M059J (cell line): Measurements from ENCODE around the gene KIF16B. TPM values are rescaled to one million over a fixed set of nuclear protein-coding genes. Genes with fewer than 3 reads are reported as not detected.
"Not testable (repeated sequence)": the region's sequence is repeated elsewhere in the genome, so short reads cannot be mapped to it uniquely, and the experiment has no call there.

Source experiments
- DNase-seq: peaks from one replicate; pipeline ENCODE4 v3.0.0-alpha.2; 2012; ENCODE audit warnings: low read depth
- total RNA-seq: library from RNA; depleted of rRNA; stranded (reverse); fragments of >200 nt; shearing (Covaris generic); gene quantifications from 2 replicates; pipeline ENCODE4 v1.2.3, GENCODE V29; 2014

The KIF16B gene
- total RNA-seq, 1 experiment from 2014 or later = 16.5 TPM

DNA sequence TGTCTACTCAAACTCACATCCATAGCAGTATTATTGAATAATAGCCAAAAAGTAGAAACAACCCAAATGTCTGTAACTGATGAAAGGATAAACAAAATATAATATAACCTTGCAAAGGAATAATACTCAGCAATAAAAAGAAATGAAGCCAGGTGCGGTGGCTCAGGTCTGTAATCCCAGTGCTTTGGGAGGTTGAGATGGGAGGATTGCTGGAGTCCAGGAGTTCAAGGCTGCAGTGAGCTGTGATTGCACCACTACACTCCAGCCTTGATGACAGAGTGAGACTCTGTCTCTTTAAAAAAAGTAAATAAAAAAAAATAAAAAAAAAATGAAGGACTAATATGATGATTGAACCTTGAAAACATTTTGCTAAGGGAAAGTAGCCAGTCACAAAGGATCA is 22.1 kb upstream of the KIF16B start:
- no peak for DNase-seq

- DNase-seq = no peak
These were observed 16.9 kb upstream of the KIF16B start for GRCh38 chr20:16590041-16590633.

GRCh38 chr20:16589623-16590022 is 16.4 kb upstream of the KIF16B start:
- no peak for DNase-seq

GRCh38 chr20:16588241-16588640 is 15.0 kb upstream of the KIF16B start:
- DNase-seq = no peak

DNA sequence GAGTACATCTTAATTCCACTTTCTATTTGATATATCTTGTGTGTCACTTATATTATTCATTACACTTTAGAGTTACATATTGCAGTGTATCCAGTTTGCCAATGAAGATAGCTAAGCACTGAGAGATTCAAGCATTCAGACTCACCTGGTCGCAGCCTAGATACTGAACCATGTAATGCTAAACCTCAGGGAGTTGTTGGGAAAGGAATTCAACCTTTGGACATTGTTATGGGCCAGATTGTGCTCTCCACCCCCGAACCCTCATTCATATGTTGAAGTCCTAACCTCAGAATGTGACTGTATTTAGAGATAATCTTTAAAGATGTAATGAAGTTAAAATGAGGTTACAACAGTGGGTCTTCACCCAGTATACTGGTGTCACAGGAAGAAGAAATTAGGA is 13.8 kb upstream of the KIF16B start:
- DNase-seq = no peak

- no peak for DNase-seq
These were observed 10.2 kb upstream of the KIF16B start for GRCh38 chr20:16583474-16583873.

- no peak for DNase-seq
These were observed 8.0 kb upstream of the KIF16B start for GRCh38 chr20:16581241-16581640.

GRCh38 chr20:16580620-16581019 is 7.4 kb upstream of the KIF16B start:
- DNase-seq = no peak

DNA sequence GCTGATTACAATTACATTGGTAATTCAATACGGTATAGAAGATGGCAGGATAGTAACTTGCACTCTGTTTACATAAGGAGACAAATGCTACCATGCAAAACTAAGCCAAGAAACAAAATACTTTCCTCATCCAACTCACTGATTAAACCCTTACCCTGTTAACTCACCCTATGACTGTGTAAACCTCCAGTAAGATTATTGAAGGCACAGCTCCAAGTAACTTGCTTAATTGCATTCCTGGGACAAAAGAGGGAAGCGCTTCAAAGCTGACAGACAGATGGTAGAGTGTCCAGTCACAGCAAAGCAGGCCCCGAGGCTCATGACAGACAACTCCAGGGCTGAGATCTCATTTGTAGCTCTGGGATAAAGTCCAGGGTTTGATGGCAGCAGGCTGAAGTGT is 6.9 kb upstream of the KIF16B start:
- peak; percentile 84 for DNase-seq

- DNase-seq = no peak
These were observed 3.0 kb upstream of the KIF16B start for GRCh38 chr20:16576219-16576618.

DNA sequence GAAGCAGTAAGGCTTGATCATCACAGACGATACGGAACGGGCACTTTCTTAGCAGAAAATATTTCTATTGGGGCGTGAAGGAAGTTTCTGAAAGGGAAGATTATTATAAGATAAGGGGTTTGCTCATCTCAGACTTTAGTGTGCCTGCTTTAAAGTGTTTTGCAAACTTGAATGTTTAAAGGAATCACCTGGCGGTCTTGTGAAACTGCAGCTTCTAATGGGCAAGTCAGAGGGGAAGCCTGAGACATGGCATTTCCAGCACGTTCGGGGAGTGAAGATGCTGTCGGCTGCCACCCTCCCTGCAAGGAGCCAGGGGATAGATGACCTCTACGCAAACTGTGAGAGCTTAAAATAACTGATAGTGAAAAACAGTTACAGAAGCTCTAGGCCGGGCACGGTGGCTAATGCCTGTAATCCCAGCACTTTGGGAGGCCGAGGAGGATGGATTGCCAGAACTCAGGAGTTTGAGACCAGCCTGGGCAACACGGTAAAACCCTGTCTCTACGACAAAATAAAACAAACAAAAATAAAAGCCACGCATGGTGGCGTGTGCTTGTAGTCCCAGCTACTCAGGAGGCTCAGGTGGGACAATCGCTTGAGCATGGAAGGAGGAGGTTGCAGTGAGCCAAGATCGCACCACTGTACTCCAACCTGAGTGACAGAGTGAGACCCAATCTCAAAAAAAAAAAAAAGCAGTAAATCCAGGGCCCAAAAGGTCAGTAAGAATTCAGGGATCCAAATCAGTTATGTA is 2.3 kb upstream of the KIF16B start:
- DNase-seq = no peak

DNA sequence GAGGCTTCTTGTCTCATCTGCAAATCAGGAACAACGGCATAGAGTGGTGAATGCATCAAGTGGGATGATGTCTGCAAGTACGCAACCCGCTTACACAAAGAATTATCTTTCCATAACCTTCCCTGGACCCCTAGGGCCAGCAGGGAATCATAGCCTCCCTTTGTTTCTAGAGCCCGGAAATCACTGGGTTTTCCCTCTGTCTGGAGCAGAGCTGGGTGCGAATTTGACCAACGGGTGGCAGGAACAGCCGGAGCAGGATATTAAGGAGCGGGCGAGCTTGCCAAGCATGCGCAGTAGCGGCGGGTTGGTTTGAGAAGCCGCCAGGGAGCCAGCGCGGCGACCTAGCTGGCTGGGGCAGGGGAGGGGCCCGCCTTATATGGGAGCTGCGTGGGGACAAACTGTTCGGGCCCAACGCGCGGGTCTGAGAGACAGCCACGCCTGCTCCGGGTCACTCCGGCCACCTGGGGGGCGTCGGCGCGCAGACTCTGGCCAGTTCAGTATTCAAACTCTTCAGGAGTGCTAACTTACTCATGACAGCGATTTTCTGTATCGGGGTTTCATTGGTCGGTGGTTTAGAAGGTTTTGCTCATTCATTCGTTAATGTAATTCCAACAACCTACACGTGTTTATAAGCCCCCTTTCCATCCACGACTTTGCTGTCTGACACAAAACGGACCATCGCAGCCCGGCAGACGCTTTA is 1.6 kb upstream of the KIF16B start:
- peak; percentile 86 for DNase-seq

DNA sequence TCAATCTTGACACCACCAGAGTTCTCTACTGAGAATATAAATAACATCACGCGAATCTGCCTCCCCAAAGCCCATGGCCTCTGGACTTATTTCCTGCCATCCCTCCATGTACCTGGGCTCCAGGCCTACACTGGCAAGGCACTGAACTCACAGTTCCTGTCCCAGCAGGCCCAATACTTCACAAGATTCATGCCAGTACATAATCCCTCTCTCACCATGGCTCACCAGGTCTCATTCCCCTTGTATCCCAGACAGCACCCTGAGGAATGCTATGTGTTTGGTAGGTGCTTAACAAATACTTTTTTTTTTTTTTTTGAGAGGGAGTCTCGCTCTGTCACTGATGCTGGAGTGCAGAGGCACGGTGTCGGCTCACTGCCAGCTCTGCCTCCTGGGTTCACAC is 1.9 kb downstream of the KIF16B start:
- DNase-seq = no peak

DNA sequence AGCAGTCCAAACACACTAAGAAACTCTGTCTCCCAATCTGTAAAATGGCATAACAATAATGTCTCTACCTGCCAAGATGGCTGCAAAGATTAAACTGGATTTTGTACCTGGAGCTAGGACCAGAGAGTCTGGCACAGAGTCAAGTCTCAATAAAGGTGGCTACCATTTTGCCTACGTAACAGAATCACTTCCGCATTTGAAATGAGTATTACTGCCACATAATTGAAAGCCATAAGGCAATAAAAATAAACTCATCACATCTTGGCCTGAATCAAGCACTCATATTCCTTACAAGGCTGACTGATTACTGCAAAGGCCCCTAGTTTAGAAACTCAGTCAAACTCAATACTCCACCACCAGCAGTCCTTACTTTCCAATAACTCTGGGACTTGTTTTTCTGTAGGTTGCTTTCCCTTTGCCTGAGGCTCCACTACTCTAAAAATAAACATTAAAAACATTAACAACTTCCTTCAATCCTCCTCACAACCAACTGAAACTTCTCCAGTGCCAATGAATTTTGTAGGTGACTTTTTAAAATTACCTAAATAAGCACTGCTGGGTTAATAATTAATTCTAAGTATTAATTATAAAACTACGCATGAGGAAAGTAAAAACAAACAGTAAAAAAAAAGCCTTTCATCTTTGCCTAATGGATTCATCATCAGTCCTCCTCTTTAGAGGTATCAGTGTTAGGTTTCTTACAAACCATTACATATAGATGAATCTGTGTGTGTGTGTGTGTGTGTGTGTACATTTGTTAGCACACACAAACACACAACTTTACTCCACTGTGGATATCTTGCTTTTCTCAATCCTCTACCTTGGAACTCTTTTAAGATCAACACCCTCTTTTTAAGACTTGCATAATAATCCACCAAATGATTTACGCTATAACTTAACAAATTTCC is 3.7 kb downstream of the KIF16B start:
- no peak for DNase-seq

- DNase-seq = no peak
These were observed 7.2 kb downstream of the KIF16B start for GRCh38 chr20:16566080-16566479.

GRCh38 chr20:16564079-16564478 is 9.2 kb downstream of the KIF16B start:
- not testable (repeated sequence) for DNase-seq

- DNase-seq = no peak
These were observed 10.0 kb downstream of the KIF16B start for GRCh38 chr20:16563066-16563806.

DNA sequence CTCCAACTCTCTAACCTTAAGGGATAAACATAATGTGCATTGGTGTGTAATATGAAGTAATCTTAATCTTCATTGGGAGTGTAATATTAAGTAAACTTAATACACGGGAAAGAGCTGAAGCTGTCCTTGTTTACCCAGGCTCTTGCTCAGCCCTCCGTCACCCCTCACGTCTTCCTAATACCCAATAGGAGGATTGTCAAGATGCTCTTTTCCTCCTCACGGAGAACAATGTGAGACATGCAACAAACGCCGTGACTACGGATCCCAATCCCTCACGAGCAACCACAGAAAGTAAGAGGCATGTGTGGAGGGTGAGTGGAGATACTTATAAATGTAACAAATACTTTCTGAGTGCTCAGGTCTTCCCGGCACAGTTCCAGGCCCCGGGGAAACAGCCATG is 11.0 kb downstream of the KIF16B start:
- no peak for DNase-seq

DNA sequence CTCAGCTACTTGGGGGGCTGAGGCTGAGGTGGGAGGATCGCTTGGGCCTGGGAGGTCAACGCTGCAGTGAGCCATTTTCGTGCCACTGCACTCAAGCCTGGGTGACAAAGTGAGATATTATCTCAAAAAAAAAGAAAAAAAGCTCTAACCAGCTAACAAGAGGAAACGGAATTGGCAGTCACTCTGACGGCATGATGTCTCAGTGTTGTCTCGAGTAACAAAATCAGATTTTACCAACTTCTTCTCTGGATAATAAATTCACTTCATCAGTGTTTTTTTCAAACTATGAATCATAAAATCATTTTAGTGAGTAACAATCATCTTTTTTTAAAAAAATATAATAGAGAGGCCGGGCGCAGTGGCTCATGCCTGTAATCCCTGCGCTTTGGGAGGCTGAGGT is 12.6 kb downstream of the KIF16B start:
- DNase-seq = no peak

DNA sequence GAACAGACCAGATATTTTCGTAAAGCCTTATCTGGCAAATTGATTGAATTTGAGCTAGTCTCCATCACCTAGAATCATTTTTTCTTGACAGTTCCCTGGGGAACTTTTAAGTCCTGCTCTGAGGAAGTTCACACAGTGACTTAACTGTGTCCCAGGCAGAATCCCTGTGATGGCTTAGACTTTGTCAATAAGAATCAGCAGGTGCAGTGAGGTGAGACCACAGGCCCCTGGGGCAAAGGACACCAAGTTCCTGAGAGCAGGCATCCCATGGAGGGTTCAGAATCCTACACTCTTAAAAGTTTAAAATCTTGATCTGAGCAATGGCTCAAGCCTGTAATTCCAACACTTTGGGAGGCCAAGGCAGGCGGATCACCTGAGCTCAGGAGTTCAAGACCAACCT is 13.0 kb downstream of the KIF16B start:
- no peak for DNase-seq

DNA sequence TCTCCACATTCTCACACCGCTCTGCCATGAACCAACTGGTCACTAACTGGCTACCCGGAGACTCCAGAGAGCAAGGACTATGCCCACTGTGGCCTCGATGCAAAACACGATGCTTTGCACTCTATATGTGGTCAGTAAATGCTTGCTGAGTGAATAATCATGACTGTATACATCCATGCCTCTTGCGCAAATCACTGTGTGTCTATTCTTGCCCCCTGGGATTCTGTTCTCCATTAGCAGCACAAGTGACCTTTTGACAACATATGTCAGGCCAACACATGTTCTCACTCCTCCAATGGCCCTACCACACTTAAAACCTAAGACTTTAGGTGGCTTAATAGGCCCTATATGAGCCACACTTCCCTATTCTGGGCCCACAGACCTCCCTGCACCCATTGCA is 16.9 kb downstream of the KIF16B start:
- no peak for DNase-seq
